GM18519 (cell line): Measurements from ENCODE around the gene RHOBTB3.
"Not testable (repeated sequence)": the region's sequence is repeated elsewhere in the genome, so short reads cannot be mapped to it uniquely, and the experiment has no call there.

Experiments used
- ATAC-seq: cut with Tn5 transposase; IDR thresholded peaks from one replicate; pipeline ENCODE4 v1.9.1; 2021; ENCODE audit warnings: mild to moderate bottlenecking, moderate library complexity; ENCODE audit not compliant: unreplicated experiment, low FRiP score

The RHOBTB3 gene

DNA sequence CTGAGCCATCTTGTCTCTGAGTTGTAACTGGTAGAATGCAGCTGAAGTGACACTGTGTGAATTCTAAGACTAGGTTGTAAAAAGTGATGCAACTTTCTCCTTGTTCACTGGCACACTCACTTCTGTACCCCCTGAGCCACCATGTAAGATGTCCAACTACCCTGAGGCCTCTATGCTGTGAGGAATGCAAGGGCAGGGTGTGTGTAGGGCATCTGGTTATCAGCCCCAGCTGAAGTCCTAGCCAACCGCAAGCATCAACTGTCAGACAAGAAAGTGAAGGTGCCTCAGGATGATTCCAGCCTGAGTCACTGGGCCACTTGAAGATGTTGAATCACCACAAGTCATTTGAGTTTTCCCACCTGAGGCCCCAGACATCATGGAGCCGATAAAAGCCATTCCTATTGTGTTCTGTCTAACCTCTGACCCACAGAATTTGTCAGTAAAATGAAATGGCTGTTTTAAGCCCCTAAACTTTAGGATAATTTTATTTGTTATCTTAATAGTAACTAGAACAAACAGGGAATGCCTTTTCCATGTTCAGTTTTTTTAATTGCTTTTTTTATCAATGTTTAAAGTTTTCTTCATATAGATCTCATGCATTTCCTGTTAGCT is 18.7 kb upstream of the RHOBTB3 start:
- ATAC-seq, result no peak

DNA sequence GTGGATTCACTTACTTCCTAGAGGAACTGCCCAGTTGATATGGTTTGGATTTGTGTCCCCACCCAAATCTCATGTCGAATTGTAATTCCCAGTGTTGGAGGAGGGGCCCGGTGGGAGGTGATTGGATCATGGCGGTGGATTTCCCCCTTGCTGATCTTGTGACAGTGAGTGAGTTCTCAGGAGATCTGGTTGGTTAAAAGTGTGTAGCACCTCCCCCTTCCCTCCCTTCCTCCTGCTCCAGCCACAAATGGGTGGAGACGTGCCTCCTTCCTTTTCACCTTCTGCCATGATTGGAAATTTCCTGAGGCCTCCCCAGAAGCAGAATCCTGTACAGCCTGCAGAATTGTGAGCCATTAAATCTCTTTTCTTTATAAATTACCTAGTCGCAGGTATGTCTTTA is 17.9 kb upstream of the RHOBTB3 start:
- not testable (repeated sequence) for ATAC-seq

DNA sequence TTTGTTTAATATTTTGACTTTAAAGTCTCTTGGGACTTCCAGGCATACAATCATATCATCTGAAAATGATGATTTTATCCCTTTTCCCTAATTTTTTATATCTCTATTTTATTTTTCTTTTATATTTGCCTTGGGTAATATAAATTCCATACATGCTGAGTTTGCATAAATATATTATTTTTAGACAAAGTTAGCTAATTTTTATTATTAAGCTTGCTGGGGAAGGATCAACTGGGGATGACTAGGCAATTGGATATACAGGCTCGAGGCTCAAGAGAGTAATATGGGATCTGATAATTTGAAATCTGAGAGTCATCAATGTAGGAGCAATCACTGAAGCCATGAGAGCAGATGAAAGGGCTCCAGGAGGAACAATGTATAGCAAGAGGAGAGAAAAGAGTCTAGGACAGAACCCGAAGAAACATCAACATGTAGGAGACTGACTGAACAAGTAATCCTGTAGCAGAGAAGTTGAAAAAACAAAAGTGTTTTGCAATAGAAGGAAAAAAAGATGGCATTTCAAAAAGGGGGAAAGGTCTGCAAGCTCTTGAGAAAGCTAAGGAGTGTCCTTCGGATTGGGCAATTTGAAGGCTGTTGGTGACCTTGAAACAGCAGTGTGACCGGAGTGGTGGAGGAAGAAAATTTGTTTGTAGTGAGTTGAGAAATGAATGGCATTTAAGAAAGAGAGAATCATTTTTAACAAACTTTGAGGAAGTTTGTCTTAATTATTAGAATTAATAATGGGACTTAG is 17.0 kb upstream of the RHOBTB3 start:
- ATAC-seq, result no peak

DNA sequence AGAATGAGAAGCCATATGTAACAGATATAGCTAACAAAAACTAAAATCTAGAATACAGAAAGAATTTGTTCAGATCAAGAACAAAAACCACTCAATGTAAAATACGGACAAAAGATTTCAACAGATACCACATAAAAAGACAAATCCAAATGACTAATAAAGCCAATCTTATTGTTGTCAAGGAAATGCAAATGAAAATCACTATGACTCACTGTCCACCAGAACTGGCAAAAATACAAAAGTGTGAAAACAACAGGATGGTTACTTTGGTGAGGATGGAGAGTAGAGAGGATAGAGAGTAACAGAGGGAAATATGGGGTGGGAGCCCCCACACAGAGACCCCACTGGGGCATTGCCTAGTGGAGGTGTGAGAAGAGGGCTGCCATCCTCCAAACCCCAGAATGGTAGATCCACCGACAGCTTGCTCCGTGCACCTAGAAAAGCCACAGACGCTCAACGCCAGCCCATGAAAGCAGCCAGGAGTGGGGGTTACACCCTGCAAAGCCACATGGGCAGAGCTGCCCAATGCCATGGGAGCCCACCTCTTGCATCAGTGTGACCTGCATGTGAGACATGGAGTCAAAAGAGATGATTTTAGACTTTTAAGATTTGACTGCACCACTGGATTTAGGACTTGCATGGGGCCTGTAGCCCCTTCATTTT is 15.2 kb upstream of the RHOBTB3 start:
- ATAC-seq, result no peak

DNA sequence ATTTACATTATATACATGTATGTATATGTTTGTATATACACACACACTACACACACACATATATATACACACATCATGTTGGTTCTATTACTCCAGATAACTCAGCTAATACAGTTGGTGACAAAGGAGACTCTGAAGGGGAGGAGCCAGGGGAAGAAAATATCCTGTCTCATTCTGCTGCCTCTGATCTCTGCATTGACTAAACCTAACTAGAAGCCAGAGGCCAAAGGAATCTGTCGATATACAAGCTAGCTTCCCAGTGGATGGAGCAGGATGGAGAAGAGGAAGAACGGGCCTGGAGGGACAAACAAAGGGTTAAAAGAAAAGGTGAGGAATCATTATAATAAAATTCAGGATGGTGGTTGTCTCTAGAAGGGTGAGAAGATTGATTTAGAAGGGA is 13.7 kb upstream of the RHOBTB3 start:
- no peak for ATAC-seq

DNA sequence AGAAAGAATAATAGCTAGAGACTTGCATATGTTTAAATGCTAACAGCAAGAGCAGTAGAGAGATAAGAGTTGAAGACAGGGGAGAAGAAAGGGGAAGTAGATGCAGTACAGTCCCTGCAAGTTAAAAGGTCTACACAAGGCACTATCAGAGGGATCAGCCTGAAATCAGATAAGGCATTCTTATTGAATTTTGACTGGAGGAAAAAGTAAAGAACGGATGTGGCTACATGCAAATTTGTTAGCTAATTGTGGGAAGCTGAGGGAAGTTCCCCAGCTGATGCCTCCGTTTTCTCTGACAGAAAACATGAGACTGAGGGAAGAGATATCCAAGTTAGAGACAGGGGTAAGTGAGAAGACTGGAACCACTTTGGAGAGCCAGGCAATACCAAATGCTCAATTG is 12.9 kb upstream of the RHOBTB3 start:
- peak; percentile 80 for ATAC-seq

DNA sequence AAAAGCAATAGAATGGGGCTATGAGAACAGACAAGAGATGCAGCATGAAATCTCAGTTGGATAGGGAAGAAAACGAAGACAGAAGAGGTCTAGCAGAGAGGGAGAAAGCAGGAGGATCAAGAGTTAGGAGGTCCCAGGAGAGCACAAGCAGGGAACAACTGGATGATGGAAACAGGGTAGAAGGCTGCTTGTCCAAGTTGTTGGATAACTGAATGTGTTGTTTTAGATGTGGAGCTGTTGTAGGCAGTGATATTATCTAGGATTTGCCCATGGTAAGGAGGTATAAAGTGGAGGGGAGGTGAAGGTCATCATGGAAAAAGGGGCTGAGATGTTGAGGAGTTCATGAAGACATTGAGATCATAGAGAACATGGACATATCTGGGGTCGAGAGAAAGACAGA is 12.4 kb upstream of the RHOBTB3 start:
- no peak for ATAC-seq

DNA sequence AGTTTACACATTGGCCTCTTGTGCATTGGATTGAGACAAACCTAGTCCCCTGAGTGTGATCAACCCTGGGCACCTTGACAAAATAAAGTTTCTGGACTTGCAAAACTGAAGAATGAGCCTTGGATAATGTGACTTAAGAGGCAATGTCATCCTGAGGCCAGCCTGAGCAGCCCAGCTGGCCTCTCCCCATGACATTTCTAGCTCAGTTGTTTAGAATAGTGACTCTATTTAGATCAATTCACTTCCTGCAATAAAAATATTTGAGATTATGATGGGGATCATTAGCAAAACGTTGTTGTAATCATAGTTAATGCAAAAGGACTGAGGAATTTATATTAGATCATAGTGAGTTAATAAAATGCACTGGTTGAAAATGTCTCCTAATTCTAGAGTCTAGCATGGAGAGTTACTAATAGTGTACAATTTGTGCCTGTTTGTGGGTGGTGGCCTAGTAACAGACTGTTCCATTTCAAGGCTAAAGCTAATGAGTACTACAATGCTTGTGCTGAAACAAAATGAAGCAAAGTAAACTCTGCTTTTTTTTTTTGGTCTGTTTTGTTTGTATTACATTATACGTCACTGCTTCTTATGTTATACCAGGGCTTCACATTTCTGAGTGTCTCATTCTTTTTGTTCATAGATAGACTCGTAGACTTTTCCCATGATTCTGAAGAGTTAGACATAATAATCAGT is 10.9 kb upstream of the RHOBTB3 start:
- ATAC-seq, result no peak

DNA sequence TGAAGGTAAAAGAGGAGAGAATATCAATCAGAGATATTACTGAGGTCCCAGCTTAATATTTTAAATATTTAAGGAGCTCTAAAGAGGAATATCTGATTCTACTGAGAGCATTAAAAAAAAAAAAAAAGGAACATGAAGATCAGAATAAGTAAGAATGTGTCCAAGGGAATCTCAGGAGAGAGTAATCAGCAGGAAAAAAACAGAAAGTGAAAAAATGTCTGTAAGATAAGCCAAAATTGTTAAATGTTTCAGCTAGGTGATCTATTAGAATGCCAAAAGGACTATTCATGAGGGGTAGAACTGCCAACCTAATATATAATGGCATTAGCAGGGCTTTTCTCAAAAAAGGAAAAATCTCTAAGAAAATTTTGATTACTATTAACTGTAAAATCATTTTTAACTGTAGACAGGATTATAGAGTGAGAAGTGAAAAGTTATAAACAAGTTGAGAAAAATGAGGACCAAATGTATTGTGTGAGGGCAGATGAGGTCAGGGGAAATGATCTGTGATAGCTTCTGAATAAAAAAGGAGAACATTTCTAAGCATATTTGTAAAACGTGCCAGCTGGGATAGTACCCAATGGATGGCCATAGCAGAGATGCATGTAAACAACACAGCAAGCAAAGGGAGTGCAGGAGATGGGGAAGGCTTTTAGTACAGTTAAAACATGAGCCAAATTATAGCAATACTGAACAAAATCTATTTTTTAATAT is 9.4 kb upstream of the RHOBTB3 start:
- no peak for ATAC-seq

DNA sequence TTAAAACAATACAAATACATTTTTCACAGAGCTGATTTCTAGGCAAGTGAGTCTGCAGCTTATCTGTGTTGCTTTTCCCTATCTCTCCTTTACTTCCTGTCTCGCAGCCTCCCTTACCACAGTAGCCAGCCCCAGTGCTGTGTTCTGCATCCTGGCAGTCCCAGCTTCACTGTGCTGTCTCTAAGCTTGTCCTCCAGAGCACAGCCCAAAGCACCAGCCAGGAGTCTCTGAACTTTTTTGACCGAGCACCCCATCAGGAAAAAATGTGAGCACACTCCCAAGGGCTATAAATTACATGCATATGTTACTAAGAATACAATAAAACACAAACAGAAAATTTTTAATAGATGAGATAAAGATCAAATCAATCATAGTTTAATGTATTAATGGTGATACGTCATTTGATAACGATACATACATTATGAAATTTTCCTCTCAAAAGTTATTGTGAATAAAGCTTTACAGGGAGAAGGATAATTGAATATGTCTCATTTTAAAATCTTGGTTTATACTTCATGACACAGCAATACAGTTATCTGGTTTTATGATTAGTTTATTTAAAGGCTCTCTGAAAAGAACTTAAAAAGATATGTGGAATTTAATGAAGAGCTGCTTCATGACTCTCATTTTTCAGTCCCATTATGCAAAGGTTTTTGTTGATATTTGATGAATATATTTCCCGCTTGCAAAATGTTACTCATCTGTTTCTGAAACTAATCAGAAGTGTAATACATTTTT is 7.3 kb upstream of the RHOBTB3 start:
- no peak for ATAC-seq

DNA sequence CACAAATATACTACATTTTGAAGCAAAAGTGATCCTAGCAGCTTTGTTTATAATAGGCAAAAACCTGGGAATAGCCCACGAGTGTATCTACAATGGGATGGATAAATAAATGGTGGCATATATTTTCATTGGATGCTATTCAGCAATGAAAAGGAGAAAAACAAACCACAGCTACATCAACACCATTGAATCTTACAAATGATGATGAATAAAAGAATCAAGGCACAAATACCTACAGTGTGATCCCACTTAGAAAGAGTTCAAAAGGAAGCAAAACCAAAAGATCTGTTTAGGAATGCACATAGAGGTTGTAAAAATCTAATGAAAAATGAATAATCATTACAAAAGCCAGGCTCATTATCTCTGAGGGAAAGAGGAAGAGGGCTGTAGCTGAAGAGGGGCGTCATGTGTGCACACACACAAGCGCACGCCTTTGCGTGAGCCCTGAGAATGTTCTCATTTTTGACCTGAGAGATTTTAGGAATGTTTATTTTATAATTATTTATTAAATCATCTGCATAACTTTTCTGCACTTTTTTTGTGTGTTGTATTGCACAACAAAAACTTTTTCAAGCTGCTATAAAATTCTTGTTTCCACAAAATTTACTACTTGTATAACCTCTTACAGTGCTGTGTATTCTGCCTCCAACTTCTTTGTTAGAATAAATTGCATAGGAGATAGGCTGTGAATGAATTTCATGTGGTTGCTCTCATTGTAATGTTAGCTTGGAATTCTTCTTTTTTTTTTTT is 5.9 kb upstream of the RHOBTB3 start:
- ATAC-seq, result no peak

DNA sequence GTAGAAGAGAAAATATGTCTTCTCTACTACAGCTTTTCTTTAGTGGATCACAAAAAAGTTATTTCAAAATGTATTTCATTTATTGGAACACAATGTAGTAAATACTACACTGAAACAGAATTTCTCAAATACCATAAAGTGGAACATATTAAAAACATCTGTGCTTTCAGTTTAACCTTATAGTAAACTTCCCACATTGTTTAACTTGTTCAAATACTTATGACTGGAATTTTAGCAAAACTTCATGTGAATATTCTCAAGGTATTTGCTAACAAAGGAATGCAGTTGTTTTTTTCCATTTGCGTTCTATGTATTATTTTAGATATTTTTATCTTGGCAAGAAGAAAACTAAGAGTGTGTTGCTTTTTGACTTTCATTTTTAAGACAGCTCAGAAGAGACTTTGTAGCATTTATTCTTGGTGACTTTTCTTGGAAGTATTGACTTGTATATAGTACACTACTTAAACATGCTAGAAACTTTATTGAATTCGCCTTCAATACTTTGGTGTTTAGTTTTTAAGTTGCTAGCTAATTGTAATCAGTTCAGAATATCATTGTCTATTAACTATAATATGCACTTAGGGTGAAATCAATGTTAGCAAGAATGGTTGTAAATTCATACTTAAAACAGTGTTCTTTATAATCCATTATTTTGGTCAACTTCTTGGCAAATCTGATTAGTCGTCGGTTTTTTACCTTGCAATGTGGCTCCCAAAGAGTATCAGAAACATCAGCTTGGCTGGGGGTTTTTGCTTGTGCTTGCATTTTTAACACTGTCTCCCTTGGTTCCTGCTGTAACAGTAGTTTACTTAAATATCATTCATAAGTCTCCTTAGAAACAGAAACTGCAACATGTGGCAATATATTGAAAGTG is 5.0 kb upstream of the RHOBTB3 start:
- no peak for ATAC-seq

DNA sequence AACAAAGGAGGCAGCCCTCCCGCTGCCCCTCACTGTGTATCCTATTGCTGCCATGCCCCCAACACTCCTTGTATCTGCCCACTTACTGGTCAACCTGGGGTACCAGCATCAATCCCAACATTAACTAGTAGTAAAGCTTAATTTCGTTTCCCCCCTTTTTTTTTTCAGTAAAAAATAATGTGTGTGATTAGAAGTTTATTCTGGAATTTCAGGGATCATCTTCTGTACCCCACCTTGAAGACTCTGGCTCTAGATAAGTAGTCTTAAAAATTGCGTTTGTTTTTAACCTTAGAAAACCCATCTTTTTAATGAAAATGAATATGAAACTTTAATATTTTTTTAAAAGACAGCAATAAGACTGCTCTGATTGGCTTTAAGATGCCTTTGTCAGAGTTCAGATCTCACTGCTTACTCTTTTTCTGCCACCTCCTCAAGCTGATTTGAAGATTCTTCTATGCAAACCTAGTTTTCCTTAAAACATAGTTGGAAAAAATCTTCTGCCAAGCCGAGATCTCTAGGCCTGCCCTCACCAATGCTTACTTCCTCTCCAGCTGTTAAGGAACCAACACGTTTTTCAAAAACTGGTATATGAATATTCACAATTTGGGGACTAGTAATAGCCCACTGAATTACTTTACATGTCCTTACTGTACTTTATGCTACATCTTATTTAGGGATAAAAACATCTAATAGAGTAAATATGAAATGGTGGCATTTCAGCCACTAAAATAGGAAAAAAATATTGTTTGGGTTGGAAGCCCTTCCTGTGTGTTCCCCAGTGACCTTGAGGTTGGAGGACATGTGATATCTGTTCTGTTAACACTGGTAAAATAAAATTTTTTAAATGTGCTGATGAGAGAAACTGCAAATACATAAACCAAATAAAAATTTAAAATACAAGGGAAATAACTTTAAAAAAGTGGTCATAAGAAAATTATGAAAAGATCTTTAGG is 4.0 kb upstream of the RHOBTB3 start:
- ATAC-seq, result no peak

DNA sequence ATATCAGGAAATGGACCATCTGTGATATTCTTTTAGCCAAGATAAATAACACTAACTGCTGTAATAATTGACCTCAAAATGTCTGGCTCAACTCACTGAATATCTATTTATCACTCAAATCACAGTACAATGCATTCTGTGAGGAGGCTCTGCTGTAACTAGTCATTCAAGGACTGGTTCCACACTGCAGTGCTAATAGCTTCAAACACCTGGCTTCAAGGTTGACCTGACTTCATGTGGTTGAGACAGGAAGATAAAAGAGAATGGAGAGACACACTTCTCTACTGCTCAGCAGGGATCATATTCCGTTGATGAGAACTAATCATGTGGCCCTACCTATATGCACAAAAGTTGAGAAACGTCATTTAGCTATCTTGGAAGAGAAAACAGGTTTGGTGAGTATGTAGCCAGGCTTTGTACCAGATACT is 3.4 kb upstream of the RHOBTB3 start:
- peak; percentile 38 for ATAC-seq

DNA sequence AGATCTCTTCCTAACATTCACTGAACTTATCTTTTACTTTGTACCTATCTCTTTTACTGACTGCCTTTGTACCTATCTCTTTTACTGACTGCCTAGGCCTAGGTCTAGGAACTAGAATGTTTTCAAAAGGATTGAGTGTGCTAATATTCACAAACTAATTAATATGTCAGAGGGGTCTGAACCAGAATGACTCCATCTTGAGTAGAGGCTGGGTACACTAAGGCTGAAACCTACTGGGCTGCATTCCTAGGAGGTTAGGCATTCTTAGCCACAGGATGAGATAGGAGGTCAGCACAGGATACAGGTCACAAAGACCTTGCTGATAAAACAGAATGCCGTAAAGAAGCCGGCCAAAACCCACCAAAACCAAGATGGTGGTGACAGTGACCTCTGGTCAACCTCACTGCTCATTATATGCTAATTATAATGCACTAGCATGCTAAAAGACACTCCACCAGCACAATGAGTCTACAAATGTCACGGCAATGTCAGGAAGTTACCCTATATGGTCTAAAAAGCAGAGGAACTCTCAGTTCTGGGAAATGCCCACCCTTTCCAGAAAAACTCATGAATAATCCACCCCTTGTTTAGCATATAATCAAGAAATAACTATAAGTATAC is 2.5 kb upstream of the RHOBTB3 start:
- no peak for ATAC-seq

DNA sequence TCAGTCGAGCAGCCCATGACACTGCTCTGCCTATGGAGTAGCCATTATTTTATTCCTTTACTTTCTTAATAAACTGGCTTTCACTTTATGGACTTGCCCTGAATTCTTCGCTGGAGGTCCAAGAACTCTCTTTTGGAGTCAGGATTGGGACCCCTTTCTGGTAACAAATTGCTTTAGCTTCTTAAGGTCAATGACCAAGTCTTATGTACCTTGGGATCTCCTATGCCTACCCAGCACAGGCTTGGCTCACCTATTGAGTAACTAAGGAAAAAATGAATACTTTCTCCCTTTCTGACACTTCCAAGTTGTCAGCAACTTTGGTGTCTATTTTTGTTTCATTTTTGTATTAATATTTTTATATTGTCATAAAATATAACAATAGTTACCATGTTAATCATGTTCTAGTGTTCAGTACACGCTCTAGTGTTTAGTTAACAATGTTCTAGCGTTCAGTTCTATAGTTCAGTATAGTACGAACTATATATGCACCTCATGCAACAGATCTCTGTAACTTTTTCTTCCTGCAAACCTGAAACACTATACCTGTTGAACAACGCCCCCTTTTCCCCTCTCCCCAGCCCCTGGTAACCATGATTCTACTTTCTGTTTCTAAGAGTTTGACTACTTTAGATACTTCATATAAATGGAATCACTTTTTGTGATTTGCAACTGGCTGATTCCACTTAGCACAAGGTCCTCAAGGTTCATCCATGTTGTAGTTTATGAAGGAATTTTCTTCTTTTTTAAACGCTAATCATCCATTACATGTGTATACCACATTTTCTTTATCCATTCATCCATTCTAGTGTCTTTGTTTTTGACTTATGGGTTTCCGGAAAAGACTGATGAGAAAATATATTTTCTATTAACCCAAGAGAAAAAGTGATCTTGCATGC is 1.8 kb upstream of the RHOBTB3 start:
- ATAC-seq, result no peak
